ENCODE data around the gene PSMB3.
A peak's percentile ranks its signal among the peaks of the same experiment; 100 is the strongest.
"Not testable (repeated sequence)": the region's sequence is repeated elsewhere in the genome, so short reads cannot be mapped to it uniquely, and the experiment has no call there.

The PSMB3 gene

DNA sequence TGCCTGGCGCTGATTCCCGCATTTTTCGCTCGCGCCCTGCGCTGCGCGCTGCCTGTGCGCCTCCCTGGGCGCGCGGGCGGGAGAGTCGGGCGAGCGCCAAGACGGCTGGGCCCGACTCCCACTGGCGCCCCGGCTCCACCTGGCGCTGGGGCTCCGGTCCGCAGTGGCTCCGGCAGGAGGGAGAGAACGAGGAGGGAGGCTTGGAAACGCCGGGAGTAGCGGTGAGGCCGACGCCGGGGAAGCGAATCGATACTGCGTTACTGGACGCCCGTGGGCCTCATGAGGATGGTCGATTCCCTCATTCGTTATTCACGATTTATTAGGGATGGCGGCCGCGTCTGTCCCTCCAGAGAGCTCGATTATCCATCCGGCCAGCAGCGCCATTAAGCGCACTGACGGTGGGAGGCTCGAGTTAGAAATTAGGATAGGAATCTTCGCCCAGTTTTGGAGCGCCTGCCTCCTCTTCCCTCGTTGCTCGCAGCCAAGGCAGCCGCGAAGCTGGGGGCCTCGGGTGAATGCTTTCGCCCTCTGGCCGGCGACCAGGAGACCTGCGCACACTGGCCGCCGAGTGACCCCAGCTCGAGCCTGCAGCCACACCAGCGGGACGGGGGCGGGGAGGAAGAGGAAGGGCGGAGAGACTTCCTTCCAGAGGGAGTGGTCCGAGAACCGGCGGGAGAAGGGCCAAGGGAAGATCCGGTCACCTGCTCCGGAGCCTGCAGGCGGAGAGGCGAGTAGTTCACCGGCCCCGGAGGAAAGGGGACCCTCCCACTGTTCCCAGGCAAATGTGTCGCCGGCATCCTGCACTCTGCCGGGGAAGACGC is 3.1 kb upstream of the PSMB3 start:
- DNase-seq (ENCODE audit: low read depth) = no peak

DNA sequence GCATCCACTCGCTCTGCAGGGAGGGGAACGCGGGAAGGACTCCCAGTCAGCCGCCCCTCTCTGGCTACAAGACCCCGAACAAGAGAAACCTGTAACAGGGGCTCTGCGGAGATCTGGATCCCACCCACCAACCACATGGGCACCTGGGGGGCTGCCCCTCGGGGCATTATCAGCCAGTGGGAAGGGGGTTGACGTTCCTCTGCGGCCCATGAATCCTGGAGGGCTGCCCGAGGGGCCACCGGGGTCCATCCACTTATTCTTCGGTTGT is 2.6 kb upstream of the PSMB3 start:
- no peak for DNase-seq (ENCODE audit: low read depth)

DNA sequence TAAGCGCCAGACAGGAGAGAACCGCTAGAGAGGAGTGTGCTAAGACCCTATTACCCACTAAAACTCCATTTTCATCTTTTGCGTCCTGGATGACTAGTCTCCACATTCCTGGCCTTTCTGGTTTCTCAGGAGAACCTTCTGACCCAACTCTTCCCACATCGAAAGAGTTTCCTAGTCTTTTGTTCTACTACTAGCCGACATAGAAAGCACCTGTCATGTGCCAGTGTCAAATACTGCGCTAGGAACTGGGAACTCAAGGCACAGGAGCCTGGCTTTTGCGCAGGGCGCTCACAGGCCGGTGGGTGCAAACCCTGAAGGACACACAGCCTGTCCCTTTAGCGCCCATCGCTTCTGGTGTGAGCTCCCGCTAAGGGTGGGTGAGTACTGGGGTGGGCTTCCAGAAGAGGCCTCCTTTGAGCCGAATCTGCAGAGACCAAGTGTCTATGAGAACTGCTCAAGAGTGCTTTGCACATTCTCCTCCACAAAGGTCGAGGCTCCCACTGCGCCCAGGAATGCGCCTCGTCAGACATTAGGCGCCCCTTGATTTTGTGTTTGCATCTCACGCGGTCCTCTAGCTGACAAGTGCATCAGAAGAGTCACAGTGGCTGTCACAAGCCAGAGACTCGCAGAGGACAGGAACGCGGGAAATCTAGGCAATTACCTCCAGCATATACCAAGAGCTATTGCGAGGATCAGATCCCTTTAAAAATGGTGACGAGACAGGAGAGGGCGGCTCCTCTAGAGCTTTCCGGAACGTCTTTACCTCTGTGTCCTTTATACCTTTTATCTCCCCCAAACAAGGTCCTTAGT is 2.0 kb upstream of the PSMB3 start:
- DNase-seq (ENCODE audit: low read depth) = no peak

DNA sequence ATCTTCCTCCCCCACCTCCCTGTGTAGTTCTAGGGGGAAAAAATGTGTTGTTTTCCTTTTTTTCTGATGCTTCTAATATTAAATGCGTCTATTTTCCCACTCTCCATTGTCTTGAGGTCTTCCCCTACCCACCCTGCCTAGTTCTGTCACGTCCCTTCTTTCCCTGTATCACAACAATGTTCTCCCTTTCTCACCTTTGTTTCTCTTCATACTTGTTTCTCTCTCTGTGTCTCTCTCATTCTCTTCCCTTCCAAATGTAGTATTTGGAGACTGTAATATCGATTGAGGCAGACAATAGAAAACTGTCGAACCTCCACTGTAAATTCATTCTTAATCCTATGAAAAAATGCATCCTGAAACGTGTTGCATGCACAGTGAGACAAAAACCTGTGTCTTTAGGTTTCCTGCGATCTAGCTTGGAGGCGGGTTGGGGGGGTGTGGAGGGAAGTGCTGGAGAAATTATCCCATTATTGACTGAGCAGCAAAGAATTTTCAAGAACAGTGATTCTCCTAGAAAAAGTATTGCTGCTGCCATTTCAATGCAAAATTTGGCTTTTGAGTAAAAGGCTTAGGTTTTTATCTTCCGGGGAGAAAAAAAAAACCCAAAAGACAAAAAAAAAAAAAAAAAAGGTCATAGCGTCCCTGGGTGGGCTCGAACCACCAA is 1.3 kb upstream of the PSMB3 start:
- no peak for DNase-seq (ENCODE audit: low read depth)

DNA sequence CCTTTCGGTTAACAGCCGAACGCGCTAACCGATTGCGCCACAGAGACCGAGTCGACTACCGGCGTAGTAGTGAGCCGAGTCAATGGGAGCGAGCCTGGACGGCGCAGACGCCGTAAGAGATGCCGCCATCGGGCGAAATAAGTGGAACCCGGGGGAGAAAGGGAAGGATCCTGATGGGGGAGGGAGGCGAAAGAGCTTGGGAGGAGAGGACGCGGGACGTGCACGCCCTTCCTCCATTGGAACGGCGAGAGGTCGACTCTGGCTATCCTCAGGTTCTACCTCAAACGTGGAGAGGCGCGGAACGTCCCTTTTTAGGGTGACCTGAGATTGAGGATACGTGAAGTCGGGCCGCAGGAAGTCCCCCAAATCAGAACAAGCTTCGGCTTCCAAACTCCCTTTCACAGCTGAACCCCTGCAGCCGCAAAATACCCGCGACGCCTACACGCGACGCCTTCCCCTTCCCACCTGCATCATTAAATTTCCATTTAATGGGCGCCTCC is 683 bp upstream of the PSMB3 start:
- DNase-seq (ENCODE audit: low read depth) = peak; percentile 77

DNA sequence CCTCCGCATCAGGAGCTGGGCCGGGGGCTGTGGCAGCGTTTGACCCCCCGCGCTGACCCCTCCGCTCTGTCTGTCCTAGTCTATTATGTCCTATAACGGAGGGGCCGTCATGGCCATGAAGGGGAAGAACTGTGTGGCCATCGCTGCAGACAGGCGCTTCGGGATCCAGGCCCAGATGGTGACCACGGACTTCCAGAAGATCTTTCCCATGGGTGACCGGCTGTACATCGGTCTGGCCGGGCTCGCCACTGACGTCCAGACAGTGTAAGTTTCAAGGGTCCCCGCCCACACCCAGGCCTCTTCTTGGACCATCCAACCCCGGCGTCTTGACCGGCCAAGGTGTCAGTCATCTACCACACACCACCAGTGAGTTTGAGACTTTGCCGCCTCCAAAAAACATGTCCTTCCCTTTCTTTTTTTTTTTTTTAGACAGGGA is 548 bp downstream of the PSMB3 start:
- no peak for DNase-seq (ENCODE audit: low read depth)

DNA sequence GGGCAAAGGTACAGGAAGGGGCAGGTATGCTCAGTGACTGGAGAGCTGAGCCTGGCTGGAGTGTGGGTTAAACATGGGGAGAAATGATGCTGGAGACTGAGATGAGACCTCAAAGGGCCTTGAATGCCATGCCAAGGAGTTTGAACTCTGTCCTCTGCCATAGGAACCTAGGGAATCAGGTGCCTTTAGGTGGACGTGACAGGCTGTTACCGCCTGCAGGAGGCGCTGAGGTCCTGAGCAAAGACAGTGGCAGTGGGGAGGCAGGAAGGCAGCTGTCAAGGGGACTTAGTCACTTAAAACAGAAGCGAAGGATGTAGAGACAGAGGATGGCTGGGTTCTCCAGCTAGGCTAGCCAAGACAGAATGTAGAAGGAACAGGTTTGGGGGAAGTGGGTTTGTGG is 9.1 kb downstream of the PSMB3 start:
- no peak for DNase-seq (ENCODE audit: low read depth)

DNA sequence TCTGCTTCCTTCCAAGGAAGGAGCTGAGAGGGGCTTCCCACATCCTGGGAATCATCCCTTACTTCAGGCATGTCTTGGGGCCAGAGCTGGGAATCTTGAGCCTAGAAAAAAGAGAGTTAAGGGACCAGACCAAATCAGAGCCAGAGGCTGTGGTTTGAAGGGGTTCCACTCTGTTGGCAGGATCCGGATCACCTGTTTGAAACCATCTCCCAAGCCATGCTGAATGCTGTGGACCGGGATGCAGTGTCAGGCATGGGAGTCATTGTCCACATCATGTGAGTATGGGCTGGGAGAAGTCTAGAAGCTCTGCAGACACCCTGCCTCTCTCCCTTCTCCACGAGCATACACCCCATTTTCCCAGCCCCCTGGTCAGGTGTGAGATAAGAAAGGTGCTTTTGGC is 9.7 kb downstream of the PSMB3 start:
- DNase-seq (ENCODE audit: low read depth) = no peak

DNA sequence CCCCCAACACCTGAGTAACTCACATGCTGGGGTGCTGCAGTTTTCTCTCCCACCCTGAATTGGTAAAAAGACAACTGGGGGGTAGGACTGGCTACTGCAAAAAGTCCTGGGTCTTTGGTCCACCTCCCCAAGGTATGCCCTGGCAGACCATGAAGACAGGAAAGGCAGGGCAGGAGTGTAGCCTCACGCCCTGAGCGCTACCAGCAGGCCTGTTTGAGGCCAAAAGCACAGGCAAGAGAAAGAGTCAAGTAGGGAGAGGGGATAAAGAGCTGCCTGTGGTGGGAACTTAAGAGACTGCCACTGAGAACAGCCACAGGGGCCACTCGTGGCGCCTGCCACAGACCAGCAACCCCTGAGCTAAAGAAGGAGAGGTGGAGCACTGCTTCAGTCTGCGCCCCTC is 13.8 kb downstream of the PSMB3 start:
- no peak for DNase-seq (ENCODE audit: low read depth)

DNA sequence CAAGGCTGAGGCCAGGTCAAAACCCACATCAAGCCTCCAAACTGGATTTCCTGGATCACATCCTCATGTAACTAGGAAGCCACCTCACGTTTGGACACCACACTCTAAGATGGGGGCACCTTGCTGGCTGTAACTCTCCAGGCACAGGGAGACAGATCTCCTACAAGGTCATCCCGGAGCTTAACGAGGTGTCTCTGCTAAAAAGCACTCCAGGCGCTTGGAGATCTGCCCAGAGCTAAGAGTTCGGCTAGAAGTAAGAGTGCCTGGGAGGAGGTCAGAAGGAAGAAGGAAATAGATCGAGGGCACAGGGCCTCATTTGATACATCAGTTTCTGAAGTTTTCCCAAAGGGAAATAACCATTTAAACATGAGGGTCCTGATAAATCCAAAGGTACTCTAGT is 15.9 kb downstream of the PSMB3 start:
- DNase-seq (ENCODE audit: low read depth) = no peak

DNA sequence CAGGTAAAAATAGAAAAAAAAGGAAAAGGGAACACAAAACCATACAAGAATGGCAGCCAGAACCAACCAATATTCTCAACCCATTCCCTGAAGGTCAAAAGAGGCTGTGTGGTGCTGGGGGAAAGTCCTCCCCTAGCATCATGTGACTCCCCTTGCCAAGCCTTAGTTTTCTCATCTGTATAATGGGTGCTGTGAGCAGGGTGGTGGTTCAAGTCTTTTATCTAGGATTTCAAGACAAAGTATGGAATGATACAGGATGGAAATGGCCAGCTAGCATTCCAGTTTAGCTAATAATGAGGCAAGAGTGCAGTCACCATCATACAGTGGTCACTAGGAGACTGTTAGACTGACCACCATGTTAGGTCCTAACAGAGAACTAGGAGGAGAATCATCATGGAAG is 20.7 kb downstream of the PSMB3 start:
- DNase-seq (ENCODE audit: low read depth) = no peak

DNA sequence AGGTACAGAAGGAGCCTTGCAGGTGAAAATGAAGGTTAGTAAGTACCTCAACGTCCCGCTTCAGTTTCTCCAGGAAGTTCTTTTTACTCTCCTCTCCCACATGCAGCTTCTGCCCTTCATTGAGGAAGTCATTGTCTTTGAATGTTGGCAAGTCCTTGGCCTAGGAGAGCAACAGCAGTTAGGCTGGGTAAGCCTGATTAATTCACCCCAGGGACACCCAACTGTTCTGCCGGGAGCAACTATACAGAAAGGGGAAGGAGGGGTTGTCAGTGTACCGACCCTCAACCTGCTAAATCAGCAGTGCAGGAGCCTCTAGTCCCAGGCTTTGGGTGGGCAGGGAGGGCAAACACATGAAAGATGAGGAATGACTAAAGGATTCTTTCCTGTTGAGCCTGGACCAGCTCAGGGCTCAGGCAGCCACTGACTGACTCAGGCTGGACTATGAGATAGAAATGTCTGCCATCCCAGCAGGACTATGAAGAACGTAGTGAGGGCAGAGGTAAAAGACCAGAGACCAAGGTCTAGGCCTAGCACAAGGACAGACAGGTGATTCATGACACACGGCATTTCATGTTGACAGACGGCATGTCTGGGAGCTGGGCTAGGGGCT is 25.2 kb downstream of the PSMB3 start:
- no peak for DNase-seq (ENCODE audit: low read depth)

DNA sequence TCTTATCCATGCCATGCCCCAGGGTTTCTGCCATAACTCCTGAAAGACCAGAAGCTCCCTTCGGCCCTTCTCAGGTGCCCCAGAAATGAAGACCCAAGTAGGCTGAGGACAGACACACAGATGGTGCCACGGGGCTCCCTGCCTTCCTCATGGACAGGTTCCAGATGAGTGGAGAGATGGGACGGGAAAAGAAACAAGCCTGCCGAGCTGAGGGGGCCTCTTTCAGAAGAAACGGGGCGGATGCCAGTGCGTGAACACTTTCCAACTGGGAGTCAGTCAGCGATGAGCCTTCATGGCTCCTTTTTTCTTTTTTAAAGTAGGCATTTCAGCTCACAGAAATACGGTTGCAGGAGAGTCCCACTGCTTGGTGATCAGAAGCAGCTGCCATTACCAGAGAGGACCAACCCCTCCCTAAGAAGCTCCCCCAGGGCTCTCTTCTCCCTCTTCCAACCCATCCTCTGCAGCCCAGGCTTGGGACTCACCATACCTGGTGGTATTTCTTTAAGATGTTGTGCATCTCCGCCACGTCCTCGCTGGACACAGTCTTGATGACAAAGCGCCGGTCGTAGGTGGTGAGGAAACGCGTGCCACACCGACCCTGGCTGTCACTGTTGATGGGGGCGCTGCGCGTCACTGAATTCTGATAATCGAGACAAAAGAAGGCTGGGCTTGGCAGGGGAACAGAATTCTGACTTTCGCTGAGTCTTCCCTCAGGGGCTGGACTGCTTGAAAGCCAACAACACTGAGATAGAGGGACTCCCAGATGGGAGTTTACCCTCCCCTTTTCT is 27.6 kb downstream of the PSMB3 start:
- DNase-seq (ENCODE audit: low read depth) = no peak

DNA sequence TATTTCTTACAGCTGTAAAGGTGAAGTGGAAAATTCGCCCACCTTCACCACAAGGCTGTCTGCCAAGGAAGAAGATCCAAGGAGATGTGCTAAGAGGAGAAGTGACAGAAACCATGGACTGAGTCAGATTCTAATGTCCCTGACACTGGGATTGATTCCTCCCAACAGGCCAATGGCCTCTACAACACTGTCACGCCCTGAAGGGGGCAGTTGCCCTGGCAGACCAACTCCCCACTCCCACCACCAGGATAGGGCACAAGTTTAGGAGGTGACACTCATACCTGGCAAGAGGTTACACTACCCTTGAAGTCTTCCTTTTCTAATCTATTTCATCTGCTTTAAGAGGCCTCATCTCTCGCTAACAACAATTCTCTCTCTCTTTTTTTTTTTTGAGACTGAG is 30.7 kb downstream of the PSMB3 start:
- DNase-seq (ENCODE audit: low read depth) = no peak

DNA sequence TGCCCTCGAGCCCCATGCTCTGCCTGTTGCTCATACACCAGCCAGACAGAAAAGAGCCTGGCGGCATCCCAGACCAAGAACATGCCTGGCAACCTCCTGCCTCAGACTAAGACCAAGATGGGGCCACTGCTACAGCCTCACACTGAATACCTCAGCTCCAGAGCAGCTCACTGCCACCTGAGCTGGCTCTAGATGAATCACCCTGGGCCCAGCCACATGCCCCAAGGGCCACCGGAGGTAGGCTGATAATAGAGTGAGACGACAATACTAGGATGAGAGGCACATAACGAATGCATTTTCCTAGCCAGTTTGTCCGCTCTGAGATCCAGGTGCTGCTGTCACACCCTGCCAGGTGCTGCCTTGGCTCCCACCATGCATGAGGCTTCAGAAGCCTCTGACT is 33.8 kb downstream of the PSMB3 start:
- no peak for DNase-seq (ENCODE audit: low read depth)

DNA sequence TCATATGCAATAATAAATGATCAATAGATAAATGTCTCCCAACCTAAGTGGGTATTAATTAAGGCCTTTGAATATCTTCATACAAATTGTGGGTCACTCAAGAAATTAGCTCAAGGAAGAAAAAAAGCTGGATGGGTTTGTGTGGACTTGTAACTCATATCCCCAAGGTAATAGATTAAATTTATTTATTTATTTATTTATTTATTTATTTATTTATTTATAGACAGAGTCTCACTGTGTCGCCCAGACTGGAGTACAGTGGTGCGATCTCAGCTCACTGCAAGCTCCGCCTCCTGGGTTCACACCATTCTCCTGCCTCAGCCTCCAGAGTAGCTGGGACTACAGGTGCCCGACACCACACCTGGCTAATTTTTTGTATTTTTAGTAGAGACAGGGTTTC is 35.5 kb downstream of the PSMB3 start:
- DNase-seq (ENCODE audit: low read depth) = not testable (repeated sequence)

DNA sequence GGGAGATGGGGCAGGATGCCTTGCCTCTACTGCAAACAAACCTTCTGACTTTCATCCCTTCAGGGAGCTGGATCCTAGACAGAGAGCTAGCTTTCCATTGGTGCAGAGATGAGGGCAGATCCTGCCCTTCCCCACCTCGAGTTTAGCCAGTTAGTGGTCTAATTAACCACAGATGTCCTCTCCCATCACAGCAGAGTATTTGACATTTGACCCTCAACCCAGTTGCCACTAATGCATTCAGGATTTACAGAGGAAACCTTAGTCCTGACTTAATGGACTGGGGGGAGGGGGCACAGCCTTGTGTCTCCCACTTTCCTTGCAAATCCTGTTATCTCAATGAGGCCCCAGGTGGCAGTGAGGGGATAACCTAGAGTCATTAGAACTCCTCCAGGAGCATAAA is 36.6 kb downstream of the PSMB3 start:
- no peak for DNase-seq (ENCODE audit: low read depth)

DNA sequence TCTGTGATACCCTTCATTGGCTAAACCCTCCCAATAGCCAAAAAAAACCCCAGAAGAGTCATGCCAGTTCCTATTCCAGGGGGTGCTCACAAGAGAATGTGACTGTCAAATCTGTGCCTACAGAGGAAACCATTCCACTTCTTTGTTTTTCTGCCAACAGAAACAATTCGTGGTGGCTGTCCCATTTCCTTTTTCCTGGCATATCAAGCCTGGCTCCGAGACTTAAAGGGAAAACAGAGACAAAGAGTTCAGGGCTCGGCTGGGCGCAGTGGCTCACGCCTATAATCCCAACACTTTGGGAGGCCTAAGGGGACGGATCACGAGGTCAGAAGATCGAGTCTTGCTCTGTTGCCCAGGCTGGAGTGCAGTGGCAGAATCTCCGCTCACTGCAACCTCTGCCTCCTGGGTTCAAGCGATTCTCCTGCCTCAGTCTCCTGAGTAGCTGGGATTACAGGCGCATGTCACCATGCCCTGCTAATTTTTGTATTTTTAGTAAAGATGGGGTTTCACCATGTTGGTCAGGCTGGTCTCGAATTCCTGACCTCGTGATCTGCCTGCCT is 37.7 kb downstream of the PSMB3 start:
- DNase-seq (ENCODE audit: low read depth) = not testable (repeated sequence)

DNA sequence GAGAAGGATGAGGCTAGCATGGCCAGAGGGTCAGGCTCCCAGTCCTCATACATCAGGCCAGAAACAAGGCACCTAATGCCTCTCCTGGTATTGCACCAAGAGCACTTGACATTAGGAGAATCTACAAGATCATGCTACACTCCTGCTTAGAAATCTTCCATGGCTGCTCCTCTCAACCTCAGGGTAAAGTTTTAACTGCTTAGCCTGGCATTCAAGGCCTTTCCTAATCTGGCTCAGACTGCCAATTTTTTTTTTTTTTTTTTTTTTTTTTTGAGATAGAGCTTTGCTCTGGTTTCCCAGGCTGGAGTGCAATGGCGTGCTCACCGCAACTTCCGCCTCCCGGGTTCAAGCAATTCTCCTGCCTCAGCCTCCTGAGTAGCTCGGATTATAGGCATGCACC is 38.6 kb downstream of the PSMB3 start:
- DNase-seq (ENCODE audit: low read depth) = no peak

DNA sequence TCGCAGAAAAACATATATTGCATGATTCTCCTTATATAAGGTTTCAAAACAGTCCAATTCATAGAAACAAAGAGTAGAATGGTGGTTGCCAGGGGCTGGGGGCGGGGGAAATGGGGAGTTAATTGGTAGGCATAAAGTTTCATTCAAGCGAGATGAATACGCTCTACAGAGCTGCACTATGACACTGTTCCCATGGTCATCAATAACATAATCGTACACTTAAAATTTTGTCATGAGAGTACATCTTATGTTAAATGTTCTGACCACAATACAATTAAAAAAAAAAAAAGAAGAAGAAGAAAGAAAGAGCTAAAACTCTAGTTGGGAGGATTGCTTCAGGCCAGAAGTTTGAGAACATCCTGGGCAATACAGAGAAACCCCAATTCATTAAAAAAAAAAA is 41.7 kb downstream of the PSMB3 start:
- DNase-seq (ENCODE audit: low read depth) = no peak

DNA sequence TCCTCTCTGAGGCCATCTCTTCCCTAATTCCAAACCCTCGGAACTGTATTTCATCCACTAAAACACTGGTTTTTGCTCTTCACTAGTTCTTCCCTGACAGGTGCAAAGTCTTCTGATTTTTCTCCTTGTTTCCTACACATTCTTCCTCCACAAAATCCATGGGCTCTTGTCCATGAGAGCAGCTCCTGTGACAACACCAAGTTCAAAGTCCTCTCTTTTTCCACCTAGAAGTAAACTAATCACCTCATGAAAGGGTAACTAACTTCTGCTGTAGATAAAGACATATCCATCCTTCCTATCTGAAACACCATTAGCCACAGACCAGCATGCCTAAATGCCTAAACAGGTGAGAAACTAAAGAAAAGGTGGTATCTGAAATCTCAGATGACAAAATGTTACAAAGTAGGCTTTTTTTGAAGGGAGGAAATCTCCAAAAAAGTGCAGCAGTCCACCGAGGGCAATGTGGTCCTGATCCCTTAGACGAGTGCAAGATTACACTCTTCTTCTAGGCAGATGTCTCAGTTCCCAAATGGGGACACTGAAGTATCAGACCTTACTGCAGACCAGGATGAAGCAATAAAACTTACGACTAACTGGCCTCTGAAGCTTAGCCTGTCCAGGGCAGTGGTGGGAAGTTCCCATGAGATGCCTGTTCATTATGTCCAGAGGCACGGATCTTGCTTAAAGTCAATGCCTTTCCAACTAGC is 44.1 kb downstream of the PSMB3 start:
- DNase-seq (ENCODE audit: low read depth) = no peak

Data from stimulated activated CD8-positive, alpha-beta memory T cell treated with anti-CD3 and anti-CD28 coated beads, Interleukin-7, amount 100 ng/mL, for 24 hours (primary cell).